Fibroblast of the aortic adventitia (primary cell): ENCODE data around the gene XYLB. TPM values are rescaled to one million over a fixed set of nuclear protein-coding genes. Genes with fewer than 3 reads are reported as not detected.
A peak's percentile ranks its signal among the peaks of the same experiment; 100 is the strongest.

Experiments
- DNase-seq: peaks from one replicate; pipeline ENCODE4 v3.0.0-alpha.2; 2010; ENCODE audit warnings: low read depth
- H3K4me3 ChIP-seq: 2 replicates; pipeline ENCODE4 v1.5.1; 2011; ENCODE audit warnings: low read depth, mild to moderate bottlenecking, control low read depth, low read length, moderate library complexity
- total RNA-seq: library from RNA; depleted of rRNA; stranded (reverse); fragments of >200 nt; gene quantifications from 2 replicates; pipeline ENCODE4 v1.2.3, GENCODE V29; 2012; ENCODE audit warnings: low replicate concordance
- TF ChIP-seq, protein P1 (sequence below): IDR thresholded peaks from 2 replicates; pipeline ENCODE4 v1.5.1; 2011; ENCODE audit warnings: mild to moderate bottlenecking, low read length, control low read depth, inconsistent platforms; ENCODE audit not compliant: insufficient read depth

The XYLB gene
- total RNA-seq, 1 donor = 12.2 TPM

DNA sequence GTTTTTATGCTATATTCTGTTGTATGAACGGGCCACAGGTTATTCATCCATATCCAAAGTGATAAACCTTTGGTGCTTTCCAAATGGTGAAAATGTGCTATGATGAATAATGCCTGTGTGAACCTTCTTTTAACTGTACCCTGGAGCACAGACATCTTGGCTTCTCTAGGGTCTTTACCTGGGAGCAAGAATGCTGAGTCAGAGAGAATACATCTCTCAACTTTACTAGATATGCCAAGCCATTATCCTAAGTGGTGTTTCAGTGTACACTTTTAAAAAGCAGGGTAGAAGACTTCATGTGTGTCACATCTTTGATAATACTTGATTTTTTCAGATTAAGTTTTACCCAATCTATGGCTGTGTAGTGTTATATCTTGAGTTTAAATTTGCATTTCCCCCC is 23.5 kb upstream of the XYLB start:
- TF ChIP-seq, protein P1, sequence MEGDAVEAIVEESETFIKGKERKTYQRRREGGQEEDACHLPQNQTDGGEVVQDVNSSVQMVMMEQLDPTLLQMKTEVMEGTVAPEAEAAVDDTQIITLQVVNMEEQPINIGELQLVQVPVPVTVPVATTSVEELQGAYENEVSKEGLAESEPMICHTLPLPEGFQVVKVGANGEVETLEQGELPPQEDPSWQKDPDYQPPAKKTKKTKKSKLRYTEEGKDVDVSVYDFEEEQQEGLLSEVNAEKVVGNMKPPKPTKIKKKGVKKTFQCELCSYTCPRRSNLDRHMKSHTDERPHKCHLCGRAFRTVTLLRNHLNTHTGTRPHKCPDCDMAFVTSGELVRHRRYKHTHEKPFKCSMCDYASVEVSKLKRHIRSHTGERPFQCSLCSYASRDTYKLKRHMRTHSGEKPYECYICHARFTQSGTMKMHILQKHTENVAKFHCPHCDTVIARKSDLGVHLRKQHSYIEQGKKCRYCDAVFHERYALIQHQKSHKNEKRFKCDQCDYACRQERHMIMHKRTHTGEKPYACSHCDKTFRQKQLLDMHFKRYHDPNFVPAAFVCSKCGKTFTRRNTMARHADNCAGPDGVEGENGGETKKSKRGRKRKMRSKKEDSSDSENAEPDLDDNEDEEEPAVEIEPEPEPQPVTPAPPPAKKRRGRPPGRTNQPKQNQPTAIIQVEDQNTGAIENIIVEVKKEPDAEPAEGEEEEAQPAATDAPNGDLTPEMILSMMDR = no peak
- no peak overlapping the region for H3K4me3 ChIP-seq
- DNase-seq = no peak

DNA sequence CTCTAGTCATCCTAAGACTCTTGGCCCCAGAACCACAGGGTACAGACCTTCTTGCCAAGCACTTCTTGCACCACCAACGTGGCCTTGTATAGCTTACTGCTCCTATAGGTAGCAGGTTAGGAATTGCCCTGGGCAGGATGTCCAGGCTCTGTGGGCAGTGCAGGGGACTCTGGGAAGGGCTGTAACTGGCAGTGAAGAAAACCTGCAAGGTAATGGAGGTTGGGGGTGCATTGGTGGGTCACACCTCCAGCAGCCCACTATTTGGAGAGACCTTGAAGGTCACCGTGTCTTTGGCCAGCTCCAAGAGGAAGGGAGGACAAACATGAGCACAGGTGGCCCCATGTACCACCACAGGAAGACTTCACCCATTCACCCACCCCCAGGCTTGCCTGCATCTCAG is 21.3 kb upstream of the XYLB start:
- no peak overlapping the region for H3K4me3 ChIP-seq
- no peak for DNase-seq
- TF ChIP-seq, protein P1 = no peak

DNA sequence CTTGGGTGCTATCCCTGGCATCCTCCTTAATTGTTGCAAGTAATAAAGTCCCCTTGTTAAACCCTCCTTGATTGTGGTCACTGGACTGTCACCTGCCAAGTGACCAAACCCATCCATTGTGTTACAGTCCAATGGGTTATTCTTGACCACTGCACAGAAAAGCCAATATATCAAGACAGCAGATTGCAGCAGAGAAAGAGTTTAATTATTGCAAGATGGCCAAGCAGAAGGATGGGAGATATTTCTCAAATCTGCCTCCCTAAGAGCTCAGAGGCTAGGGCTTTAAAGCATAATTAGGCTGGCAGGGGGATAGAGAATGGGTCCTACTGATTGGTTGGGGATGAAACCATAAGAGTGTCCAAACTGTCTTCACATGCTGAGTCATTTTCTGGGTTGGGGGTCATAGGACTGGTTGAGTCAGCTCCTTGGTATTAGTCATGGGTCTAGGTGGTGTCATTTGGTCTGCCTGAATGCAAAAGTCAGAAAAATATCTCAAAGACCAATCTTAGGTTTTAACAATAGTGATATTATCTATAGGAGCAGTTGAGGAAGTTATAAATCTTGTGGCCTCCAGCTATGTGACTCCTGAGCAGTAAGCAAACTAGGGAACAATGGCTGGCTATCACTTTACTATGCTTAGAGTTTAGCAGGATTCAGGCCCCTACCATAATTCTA is 19.1 kb upstream of the XYLB start:
- no peak overlapping the region for H3K4me3 ChIP-seq
- TF ChIP-seq, protein P1 = no peak
- peak; percentile 40 for DNase-seq

DNA sequence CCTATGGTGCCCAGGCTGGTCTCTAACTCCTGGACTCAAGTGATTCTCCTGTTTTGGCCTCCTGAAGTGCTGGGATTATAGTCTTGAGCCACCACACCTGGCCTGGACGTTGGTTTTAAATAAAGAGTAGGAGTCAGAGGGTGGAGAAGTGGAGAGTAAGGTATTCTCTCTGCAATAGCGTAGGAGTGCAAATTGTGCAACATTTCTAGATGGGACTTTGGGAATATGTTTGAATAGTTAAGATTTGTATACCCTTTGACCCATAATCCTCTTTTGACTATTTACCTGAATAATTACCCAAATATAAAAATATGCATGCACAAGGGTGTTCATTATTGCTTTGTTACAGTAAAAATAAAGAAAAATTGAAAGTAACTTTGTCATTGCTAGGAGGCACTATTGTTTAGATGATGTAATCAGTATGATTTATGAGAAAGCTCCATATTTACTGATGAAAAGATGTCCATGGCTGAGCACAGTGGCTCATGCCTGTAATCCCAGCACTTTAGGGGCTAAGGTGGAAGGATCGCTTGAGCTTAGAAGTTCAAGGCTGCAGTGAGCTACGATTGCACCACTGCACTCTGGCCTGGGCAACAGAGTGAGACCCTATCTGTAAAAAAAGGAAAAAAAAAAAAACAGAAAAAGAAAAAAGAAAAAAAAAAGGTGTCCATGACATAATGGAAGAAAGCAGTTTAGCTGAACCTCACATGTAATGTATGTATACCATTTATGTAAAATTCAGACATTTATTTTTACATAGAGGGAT is 15.1 kb upstream of the XYLB start:
- no peak overlapping the region for H3K4me3 ChIP-seq
- TF ChIP-seq, protein P1 = no peak
- DNase-seq = no peak

DNA sequence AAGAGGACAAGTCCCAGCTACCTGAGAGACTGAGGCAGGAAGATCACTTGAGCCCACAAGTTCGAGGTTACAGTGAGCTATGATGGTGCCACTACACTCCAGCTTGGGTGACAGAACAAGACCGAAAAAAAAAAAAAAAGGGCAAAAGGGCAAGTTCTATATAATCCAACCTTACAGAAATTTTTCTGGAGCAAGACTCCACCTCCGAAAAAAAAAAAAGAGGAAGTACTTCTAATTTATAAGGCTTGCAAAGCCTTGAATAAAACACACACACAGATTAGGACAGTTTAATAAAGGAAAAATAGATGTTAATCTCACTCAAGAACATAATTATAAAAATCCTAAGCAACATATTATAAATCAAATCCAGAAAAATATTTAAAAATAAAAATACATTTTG is 14.4 kb upstream of the XYLB start:
- no peak overlapping the region for H3K4me3 ChIP-seq
- TF ChIP-seq, protein P1 = no peak
- DNase-seq = no peak

DNA sequence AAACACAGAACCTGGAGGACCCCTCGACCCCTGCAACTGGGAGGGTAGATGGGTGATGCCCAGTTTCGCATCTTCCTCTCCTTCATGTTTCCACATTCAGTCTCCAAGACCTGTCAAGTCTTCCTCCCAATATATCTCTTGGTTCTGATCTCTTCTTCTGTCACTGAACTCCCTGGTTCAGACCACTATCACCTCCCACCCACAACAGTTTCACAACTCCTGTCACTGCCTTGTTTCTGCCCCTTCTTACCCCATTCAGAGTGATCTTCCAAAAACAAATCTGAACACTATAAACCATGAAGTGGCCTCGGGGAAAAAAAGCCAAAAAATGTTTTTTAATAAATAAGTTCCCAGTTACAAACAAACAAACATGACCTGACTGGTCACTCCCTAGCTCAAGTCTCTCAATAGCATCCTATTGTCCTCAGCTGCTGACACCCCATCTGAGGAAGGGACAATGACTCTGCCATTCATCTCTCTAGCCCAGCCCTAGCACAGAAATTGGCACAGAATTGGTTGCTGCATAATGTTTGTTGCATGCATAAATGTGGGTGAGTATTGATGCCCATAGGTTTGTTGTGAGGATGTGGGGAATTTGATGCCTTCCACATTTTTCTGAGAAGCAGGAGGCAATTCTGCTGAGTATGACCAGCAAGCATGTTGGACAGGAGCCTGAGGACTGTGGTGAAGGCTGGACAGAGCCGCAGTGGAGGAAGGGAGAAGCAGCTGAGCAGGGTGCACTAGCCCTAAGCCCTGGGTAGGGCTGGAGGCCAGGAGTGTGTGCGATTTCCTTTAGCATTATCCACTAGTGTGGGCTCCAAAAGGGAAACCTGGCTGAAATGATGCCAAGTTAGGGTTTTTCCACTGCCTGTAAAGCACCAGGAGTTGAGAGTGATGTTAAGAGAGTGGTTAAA is 12.2 kb upstream of the XYLB start:
- DNase-seq = peak; percentile 71
- no peak overlapping the region for H3K4me3 ChIP-seq
- TF ChIP-seq, protein P1 = no peak
